NCI-H526 (cell line): Measurements from ENCODE around the gene MPC2.

Source experiments
- DNase-seq, 2 experiments: peaks; one replicate each; lab custom pipeline; 2025; lab: John Stamatoyannopoulos, UW

Gene MPC2

DNA sequence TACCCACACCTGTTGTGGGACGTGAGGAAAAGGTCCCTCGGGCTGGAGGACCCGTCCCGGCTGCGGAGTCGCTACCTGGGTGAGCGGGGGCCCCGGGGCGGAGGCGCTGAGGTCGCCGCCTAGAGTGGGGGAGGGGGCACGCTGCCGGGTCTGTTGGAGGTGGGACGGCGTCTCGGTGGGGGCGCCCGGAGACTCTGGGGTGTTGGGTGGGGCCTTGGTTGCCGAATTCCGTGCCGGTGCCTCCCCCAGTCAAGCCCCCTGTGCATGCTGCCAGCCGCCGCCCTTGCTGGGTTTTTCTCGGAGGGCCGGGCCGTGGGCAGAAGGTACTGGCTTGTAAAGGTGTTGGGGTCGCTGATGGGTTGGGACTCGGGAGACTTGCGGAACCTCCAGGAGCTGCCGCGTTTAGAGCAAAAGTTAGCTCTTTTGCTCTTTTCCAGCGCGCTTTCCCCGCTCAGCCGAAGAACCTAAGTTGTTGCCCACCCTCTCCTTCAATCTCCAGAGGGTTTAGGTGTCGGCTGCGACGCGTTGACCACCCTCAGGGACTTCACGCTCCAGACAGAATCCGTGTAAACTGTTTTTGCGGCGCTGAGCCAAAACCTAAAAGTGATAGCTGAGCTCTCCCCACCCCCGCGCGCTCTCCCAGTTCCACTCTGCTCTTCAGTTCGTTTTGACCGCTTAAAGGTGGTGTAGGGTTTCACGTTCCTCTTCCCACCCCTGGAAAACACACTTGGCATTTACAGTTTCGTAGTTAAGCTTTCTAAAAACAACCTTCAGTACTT, at the start of gene MPC2:
Gene MPC2 (minus strand): TSS at position 143 of the 779 bp plus-strand sequence. CDS start 1,231 bp downstream, outside the sequence.
- DNase-seq = peak; percentile 87 to 93

- DNase-seq = no peak
These were observed 48.1 kb upstream of the MPC2 start for GRCh38 chr1:167984886-167985489.

GRCh38 chr1:167983797-167984420, 47.0 kb upstream of the MPC2 start:
- DNase-seq = peak; percentile 30 to 63

GRCh38 chr1:167981933-167982332, 45.1 kb upstream of the MPC2 start:
- peak in 1 of 2 experiments; percentile 36 for DNase-seq

GRCh38 chr1:167977245-167977644, 40.4 kb upstream of the MPC2 start:
- DNase-seq = no peak

DNA sequence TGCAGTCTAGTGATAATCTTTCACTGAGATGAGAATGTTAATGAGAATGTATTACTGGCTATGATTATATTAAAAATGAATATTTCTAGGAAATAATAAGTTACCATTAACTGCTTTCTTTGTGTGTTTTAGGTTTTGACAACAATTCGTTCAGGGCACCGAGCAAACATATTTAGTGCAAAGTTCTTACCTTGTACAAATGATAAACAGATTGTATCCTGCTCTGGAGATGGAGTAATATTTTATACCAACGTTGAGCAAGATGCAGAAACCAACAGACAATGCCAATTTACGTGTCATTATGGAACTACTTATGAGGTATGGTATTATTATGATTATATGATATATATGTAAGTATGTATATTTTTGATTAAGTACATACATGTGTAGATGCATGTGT, 37.8 kb upstream of the MPC2 start:
- no peak for DNase-seq

- DNase-seq = no peak
These were observed 37.0 kb upstream of the MPC2 start for GRCh38 chr1:167973832-167974231.

- DNase-seq = no peak
These were observed 31.7 kb upstream of the MPC2 start for GRCh38 chr1:167968569-167968968.

DNA sequence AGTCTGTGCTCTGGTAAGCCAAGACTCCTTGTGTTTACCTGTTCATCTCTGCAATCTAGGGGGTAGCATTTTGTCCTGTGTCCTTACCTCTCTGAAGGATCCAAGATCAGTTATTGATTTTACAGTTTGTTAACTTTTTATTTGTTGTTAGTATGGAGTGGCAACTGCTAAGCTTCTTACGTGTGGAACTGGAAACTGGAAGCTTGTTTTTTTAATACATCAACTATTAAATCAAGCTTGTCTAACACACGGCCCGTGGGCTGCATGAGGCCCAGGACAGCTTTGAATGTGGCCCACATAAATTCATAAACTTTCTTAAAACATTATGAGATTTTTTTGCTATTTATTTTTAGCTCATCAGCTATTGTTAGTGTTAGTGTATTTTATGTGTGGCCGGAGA, 29.2 kb upstream of the MPC2 start:
- DNase-seq = no peak

GRCh38 chr1:167964646-167965045, 27.8 kb upstream of the MPC2 start:
- no peak for DNase-seq

DNA sequence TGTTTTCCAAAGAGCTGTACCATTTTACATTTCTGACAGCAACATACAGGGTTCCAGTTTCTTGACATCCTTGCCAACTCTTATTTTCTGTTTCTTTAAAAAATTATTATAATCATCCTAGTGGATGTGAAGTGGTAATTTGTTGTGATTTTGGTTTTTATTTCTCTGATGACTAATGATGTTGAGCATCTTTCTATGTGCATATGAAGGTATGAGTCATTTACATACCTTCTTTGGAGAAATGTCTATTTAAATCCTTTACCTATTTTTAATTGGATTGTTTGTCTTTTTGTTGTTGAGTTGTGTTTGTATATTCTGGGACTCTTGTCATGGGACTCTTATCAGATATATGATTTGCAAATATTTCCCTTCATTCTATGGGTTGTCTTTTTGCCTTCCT, 20.8 kb upstream of the MPC2 start:
- no peak for DNase-seq

GRCh38 chr1:167955915-167956314, 19.0 kb upstream of the MPC2 start:
- DNase-seq = no peak

DNA sequence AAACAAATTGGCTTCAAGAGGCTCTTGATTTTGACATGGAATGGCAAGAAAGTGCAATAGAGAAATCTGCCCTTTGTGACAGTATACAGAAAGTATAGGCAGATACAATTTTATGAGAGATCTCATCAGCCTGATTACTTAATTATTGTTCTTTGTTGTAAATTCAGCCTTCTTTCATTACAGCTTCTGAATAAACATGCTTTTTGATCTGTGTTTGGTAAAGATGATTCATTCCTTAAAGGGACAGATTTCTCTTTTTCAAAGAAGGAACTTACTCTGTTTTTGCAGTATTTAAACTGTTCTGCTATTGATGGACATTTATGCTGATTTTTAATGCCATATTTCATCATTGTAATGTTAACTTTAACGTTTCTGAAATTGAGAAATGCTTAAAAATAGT, 13.7 kb upstream of the MPC2 start:
- no peak for DNase-seq

DNA sequence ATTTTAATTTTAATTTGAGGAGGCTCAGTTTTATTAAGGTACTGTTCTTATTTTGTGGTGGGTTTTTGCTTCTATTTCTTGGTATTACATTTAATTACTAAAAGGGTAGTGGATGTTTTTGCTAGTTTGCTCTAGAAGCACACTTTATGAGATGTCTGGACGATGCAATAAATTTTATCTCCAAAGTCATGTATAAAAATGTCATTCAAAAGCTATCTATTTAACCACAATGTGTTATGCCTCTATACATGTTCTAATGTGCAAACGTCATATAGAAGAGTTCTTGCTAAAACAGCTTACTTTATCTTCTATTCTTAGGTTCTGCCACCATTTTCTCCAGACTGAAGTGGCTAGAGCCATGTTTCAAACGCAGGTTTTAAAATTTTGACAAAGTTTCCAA, 12.9 kb upstream of the MPC2 start:
- DNase-seq = no peak

GRCh38 chr1:167947733-167948132, 10.9 kb upstream of the MPC2 start:
- no peak for DNase-seq

DNA sequence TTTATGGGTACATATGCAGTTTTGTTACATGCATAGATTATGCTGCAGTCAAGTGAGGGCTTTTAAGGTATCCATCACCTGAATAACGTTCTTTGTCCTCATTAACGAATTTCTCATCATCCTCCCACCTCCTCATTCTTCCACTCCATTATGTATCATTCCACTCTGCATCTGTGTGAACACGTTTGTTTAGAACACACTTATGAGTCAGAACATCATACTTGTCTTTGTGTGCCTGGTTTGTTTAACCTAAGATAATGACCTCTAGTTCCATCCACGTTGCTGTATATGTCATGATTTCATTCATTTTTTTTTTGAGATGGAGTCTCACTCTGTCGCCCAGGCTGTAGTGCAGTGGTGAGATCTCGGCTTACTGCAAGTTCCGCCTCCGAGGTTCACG, 6.7 kb upstream of the MPC2 start:
- no peak for DNase-seq

DNA sequence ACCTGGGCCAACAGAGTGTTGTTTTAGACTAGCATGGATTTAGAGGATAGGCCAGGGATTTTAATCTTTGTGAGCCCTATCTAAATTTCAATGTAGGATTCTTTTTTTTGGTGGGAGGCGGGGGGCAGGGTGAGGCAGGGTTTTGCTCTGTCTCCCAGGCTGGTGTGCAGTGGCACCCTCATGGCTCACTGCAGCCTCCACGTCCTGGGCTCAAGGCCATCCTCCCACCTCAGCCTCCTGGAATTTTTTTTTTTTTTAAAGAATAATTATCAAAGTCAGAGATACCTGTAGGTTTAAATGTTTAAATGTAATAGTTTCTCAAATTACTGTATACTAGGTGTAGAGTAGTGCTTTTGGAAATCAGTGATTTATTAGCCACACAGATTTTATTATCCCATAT, 3.4 kb upstream of the MPC2 start:
- no peak for DNase-seq

- peak; percentile 38 to 40 for DNase-seq
These were observed 1.3 kb upstream of the MPC2 start for GRCh38 chr1:167938080-167938636.

DNA sequence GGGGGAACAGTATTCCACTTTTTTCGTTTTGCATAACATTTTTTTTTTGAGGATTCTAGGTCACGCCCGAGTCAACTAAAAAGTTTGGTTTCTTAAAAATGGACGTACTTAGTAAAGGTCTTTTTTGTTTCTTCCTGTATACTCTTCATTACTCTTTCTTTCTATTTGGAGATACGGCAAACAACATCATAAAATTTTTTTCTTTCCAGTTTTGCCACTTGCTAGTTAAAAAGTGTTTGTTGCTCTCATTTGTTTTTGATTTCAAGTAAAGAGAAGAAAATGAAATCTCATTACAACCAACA, 788 bp upstream of the MPC2 start:
- no peak for DNase-seq

DNA sequence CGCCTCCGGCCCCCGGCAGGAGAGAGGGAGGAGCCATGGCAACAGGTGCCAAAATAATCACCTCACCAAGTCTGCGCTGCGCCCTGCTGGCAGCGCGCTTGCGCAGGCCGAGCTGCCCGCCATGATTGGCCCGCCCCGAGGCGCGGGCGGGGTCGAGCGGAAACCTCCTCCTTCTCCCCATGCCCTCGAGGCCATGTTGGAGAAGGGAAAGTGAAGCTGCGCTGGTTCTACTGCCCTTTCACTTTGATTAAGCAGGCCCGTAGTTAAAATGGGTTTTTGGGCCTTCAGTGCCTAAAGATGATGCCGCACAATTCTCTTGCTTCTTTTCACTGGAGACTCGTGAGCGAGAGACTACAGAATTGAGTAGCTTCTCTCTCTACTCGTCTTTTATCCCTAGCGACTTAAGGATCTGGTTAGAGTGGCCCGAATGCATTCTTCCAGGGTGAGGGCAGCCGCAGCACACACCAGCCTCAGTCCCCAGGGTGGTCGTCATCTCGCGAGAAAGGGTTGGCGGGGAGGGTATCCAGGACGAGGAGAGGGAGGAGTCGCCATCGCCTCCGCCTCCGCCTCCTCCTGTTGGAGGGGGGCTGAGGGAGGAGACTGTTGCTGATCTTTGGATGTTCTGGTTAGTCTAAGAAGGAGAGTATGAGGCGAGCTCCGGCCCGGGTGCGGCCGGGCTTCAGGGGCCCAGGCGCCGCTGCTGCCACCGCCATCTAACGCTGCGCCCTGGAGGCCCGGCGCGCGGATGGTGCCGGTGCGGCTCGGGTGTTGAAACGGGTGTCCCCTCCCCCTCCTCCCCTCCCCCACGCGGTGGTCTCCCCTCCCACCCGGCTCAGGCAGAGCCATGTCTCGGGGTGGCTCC, 573 bp downstream of the MPC2 start, which contains the start of gene DCAF6:
Gene DCAF6 (plus strand): TSS at position 616 of the 862 bp plus-strand sequence. CDS start 229 bp downstream, at position 845.
- peak; percentile 99 to 100 for DNase-seq

DNA sequence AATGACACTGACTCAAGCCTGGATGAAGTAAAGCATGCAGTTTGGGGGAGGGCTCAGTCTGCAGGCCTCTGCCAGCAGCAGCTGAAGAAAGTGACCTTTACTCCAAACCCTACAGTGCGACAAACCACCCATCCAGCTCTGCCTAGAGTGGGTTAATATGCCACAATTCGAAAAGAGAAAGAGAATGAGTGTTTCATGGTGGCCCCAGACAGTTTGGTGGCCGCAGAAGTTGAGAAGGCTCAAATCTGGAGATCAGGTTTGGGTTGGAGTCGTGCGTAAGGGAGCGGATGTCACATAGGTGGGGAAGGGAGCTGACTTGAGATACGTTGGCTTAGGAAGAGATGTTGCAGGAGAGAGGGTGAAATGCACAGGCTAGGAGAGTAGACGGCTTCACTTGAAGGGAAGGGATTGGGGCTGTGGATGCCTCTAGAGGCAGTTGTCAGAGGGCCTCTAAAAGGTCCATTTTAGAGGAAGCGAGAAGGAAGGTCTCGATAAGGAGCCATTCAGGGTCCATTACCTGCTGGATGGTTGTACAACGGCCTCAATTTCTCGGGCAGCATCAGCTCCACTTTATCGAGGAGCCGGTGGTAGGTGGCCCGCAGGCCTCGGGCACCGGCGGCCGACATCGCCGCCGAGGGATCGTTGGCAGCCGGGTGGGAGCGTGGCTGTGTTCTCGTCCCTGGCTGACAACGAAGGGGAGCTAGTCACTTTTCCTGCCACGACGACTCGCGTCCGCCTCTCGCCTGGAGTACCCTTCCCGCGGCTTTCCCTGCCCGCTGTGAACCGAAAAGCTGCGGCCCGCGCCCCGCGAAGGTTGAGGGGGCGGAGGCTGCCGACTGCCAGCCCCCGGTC, 1.4 kb downstream of the MPC2 start:
- DNase-seq = peak; percentile 91
